Endothelial cell of umbilical vein (primary cell): ENCODE data around the gene SP2. TPM values are rescaled to one million over a fixed set of nuclear protein-coding genes. Genes with fewer than 3 reads are reported as not detected.

Experiments
- BruUV-seq: library from RNA; stranded (reverse); fragments of 400-500 nt; replicated peaks from 2 replicates; lab custom pipeline; 2021; lab: Mats Ljungman, UMichigan
- CTCF ChIA-PET: fragments of 300-600, 350-600 bp; sonication (Branson Sonifier 250); formaldehyde crosslinking; loops from one replicate; lab custom pipeline; 2021; ENCODE audit warnings: antibody characterized with exemption, inconsistent platforms; lab: Charles Lee
- POLR2A ChIA-PET: fragments of 300-600, 350-600 bp; sonication (Branson Sonifier 250); formaldehyde crosslinking; loops from one replicate; lab custom pipeline; 2021; ENCODE audit warnings: antibody characterized with exemption, inconsistent platforms; lab: Charles Lee
- DNase-seq: peaks from one replicate; pipeline ENCODE4 v3.0.0-alpha.2; 2011; ENCODE audit warnings: low read depth, low spot score
- FAIRE-seq: peaks from 2 replicates; lab custom pipeline; 2011; peaks lifted over from hg19 to GRCh38; lab: Jason Lieb, UNC
- H2AFZ ChIP-seq: 2 replicates; pipeline ENCODE4 v1.6.0; 2012; ENCODE audit warnings: low read depth, low read length, control low read depth, inconsistent platforms
- H3K27ac ChIP-seq: 2 replicates; pipeline ENCODE4 v1.5.1; 2011; ENCODE audit warnings: low read depth, mild to moderate bottlenecking, control low read depth, low read length, moderate library complexity; ENCODE audit not compliant: insufficient read depth
- H3K27me3 ChIP-seq, 2 experiments: 2 replicates each; pipeline versions ENCODE4 v1.6.0 to v1.6.1; 2011; ENCODE audit warnings: low read length in 2 of 2, mixed read lengths in 1 of 2; ENCODE audit not compliant: control insufficient read depth in 2 of 2, insufficient read depth in 2 of 2
- H3K36me3 ChIP-seq, 2 experiments: 2 replicates in 1 of 2; 3 replicates in 1 of 2; pipeline ENCODE4 v1.5.1; 2011; ENCODE audit warnings: low read length in 2 of 2, mild to moderate bottlenecking in 1 of 2, moderate library complexity in 1 of 2; ENCODE audit not compliant: control insufficient read depth in 2 of 2, insufficient read depth in 2 of 2; ENCODE audit errors: extremely low read depth in 1 of 2
- H3K4me1 ChIP-seq: 3 replicates; pipeline ENCODE4 v1.5.1; 2011; ENCODE audit warnings: mild to moderate bottlenecking, low read length; ENCODE audit not compliant: control insufficient read depth, insufficient read depth; ENCODE audit errors: extremely low read depth
- H3K4me2 ChIP-seq: 2 replicates; pipeline ENCODE4 v1.6.1; 2011; ENCODE audit warnings: low read length, control low read depth, mixed read lengths; ENCODE audit not compliant: insufficient read depth
- H3K4me3 ChIP-seq, 3 experiments: fragments of 200-600 bp in 1 of 3; sonication (generic), shearing (Covaris generic) in 1 of 3; replicated peaks in 1 of 3; 2 replicates each; pipeline ENCODE4 v1.5.1; 2011 to 2016; ENCODE audit warnings: control low read depth in 3 of 3, low read length in 3 of 3, mild to moderate bottlenecking in 2 of 3, inconsistent platforms in 1 of 3, low read depth in 1 of 3, moderate library complexity in 1 of 3; ENCODE audit not compliant: insufficient read depth in 1 of 3
- H3K79me2 ChIP-seq: 2 replicates; pipeline ENCODE4 v1.6.0; 2012; ENCODE audit warnings: low read length, inconsistent platforms; ENCODE audit not compliant: control insufficient read depth, insufficient read depth
- H3K9ac ChIP-seq: replicated peaks from 2 replicates; pipeline ENCODE3; 2011; ENCODE audit warnings: low read length, control low read depth; ENCODE audit not compliant: insufficient read depth; ENCODE audit errors: extremely low read depth
- H3K9me1 ChIP-seq: replicated peaks from 3 replicates; pipeline ENCODE4 v1.6.0; 2011; ENCODE audit warnings: mild to moderate bottlenecking, low read length; ENCODE audit not compliant: control insufficient read depth, insufficient read depth; ENCODE audit errors: extremely low read depth
- H3K9me3 ChIP-seq: replicated peaks from 2 replicates; pipeline ENCODE4 v1.5.1; 2012; ENCODE audit warnings: low read length, inconsistent platforms; ENCODE audit not compliant: control insufficient read depth, insufficient read depth
- H4K20me1 ChIP-seq: replicated peaks from 2 replicates; pipeline ENCODE3; 2011; ENCODE audit warnings: mild to moderate bottlenecking, low read length; ENCODE audit not compliant: control insufficient read depth, insufficient read depth; ENCODE audit errors: extremely low read depth
- CTCF ChIP-seq, 2 donors: IDR thresholded peaks; 1 replicate in 1 of 2; 2 replicates in 1 of 2; pipeline ENCODE4 v1.5.1; 2011; ENCODE audit warnings: low read length in 2 of 2, mild to moderate bottlenecking in 2 of 2, moderate library complexity in 2 of 2, control low read depth in 1 of 2, inconsistent platforms in 1 of 2, low read depth in 1 of 2; ENCODE audit not compliant: insufficient read depth in 1 of 2; ENCODE audit errors: extremely low read depth in 1 of 2
- EZH2 ChIP-seq: IDR thresholded peaks from 2 replicates; pipeline ENCODE4 v1.6.1; 2012; ENCODE audit warnings: borderline replicate concordance, low read depth, mild to moderate bottlenecking, moderate library complexity, low read length, inconsistent platforms; ENCODE audit not compliant: severe bottlenecking
- FOS ChIP-seq: IDR thresholded peaks from 2 replicates; pipeline ENCODE4 v1.6.1; 2011; ENCODE audit warnings: mild to moderate bottlenecking, low read length, moderate library complexity, borderline replicate concordance; ENCODE audit not compliant: insufficient read depth
- MAX ChIP-seq: IDR thresholded peaks from 2 replicates; pipeline ENCODE4 v1.6.1; 2011; ENCODE audit not compliant: insufficient read depth, insufficient read length
- POLR2A ChIP-seq: IDR thresholded peaks from 2 replicates; pipeline ENCODE4 v1.6.1; 2012; ENCODE audit warnings: low read depth, mild to moderate bottlenecking, control low read depth, low read length
- POLR2AphosphoS5 ChIP-seq: IDR thresholded peaks from 2 replicates; pipeline ENCODE4 v1.6.1; 2012; ENCODE audit warnings: low read depth, mild to moderate bottlenecking, control low read depth, low read length, moderate library complexity; ENCODE audit not compliant: insufficient read depth
- dilution Hi-C: fragments of 300-500 bp; cut with MboI; formaldehyde crosslinking; loops from one replicate; pipeline ENCODE4 v1.15.0; 2019; ENCODE audit warnings: low sequenced_read_pairs; ENCODE audit not compliant: extremely low pct_ligation_motif_present
- intact Hi-C: fragments of 100-400 bp; cut with micrococcal nuclease; formaldehyde crosslinking; loops from one replicate; pipeline ENCODE4 v1.10.0; 2022
- polyA plus RNA-seq, 4 experiments: library from polyadenylated mRNA; depleted of rRNA in 3 of 4; stranded (reverse) in 3 of 4; unstranded in 1 of 4; fragments of >200 nt; gene quantifications; 2 replicates each; pipeline versions ENCODE4 v1.2.1 to v1.2.3, GENCODE V29; 2011 to 2012; ENCODE audit warnings: missing spikeins in 1 of 4
- total RNA-seq: library from RNA; stranded (reverse); gene quantifications from 2 replicates; pipeline ENCODE4 v1.2.3, GENCODE V29; 2021

SP2 gene
- total and polyA plus RNA-seq, 2 donors (not counting 3 experiments of a cell fraction or from before 2014, with no cell fraction given): 11.2 to 18.6 TPM

- Histone ChIP-seq H3K36me3 (no peaks in the 10 kb centered on the region), H3K4me2 (no peak overlapping the region), H3K79me2 (no peaks in the 10 kb centered on the region), H3K4me3 (no peak overlapping the region), H3K9me1 (no peaks in the 10 kb centered on the region), H4K20me1 (no peaks in the 10 kb centered on the region), H2AFZ (no peak overlapping the region), H3K9ac (no peak overlapping the region), H3K27ac (no peak overlapping the region), H3K27me3 (peaks cover 3 to 11% of the 10 kb centered on the region in 2 experiments), H3K9me3 (no peaks in the 10 kb centered on the region), H3K4me1 (peaks cover 22% of the 10 kb centered on the region)
- no peak for DNase-seq
- FAIRE-seq: no peak
- TF ChIP-seq FOS: no peak
- no peak for TF ChIP-seq MAX
- TF ChIP-seq CTCF (IDR thresholded peaks at IDR 0.05; ENCODE audit: extremely low read depth in 1 of 2, insufficient read depth in 1 of 2, low read depth in 1 of 2, low read length in 2 of 2): no peak
- dilution Hi-C loops: no loop called here
- CTCF ChIA-PET: interaction anchor here (1.0 to 7.2 kb wide), 2 partner anchors 8 to 36 kb away, joined by 6 to 48 read pairs; no protein-coding TSS in a partner anchor
- BruUV-seq: no TSS peak
- intact Hi-C loops: no loop called here
- POLR2A ChIA-PET: no interaction called here
Observed at GRCh38 chr17:47853616-47854015, 42.4 kb upstream of the SP2 start.

- intact Hi-C loops: no loop called here
- TF ChIP-seq POLR2AphosphoS5: peak; percentile 64
- no peak for TF ChIP-seq EZH2
- TF ChIP-seq POLR2A: no peak
- TF ChIP-seq CTCF (IDR thresholded peaks at IDR 0.05; ENCODE audit: extremely low read depth in 1 of 2, insufficient read depth in 1 of 2, low read depth in 1 of 2, low read length in 2 of 2): no peak
- peak; percentile 51 for DNase-seq
- H3K79me2 ChIP-seq: no peaks in the 10 kb centered on the region
- dilution Hi-C loops: no loop called here
- H3K4me3 ChIP-seq: no peak overlapping the region
- peaks cover 3 to 13% of the 10 kb centered on the region in 2 experiments for H3K27me3 ChIP-seq
- H3K9me3 ChIP-seq: no peaks in the 10 kb centered on the region
- peak; percentile 81 for FAIRE-seq
- H3K9ac ChIP-seq: no peak overlapping the region
- H3K4me2 ChIP-seq: peak overlapping the region; percentile 25
- no peaks in the 10 kb centered on the region for H3K9me1 ChIP-seq
- peak overlapping the region; percentile 84 for H2AFZ ChIP-seq
- H4K20me1 ChIP-seq: no peaks in the 10 kb centered on the region
- BruUV-seq: no TSS peak
- ChIA-PET CTCF (interaction anchor here (1.0 to 7.2 kb wide), 8 partner anchors 10 to 34 kb away, joined by 3 to 48 read pairs (median 4); partner anchors contain the start of gene SCRN2), POLR2A (no interaction called here)
- H3K36me3 ChIP-seq: no peaks in the 10 kb centered on the region
- H3K4me1 ChIP-seq: peaks cover 20% of the 10 kb centered on the region
- H3K27ac ChIP-seq: peak overlapping the region; percentile 15
Observed at GRCh38 chr17:47855737-47856136, 40.3 kb upstream of the SP2 start.
